H9 (cell line): ENCODE results near the gene ZNF792. TPM values are rescaled to one million over a fixed set of nuclear protein-coding genes. Genes with fewer than 3 reads are reported as not detected.

Source experiments
- DNase-seq: peaks from one replicate; pipeline ENCODE4 v3.0.0-alpha.2; 2017
- H2AFZ ChIP-seq: one replicate; pipeline ENCODE4 v1.6.1; 2013; ENCODE audit warnings: mild to moderate bottlenecking, low read length, control low read depth, moderate library complexity
- H2AK5ac ChIP-seq: 2 replicates; pipeline ENCODE4 v1.6.1; 2013; ENCODE audit warnings: low read length, control low read depth, mixed read lengths; ENCODE audit not compliant: insufficient read length
- H2BK120ac ChIP-seq: one replicate; pipeline ENCODE4 v1.6.1; 2013; ENCODE audit warnings: low read depth, mild to moderate bottlenecking, low read length, control low read depth, inconsistent platforms; ENCODE audit not compliant: poor library complexity, severe bottlenecking
- H2BK12ac ChIP-seq: 2 replicates; pipeline ENCODE4 v1.6.1; 2013; ENCODE audit warnings: low read length, control low read depth, mixed read lengths, low read depth; ENCODE audit not compliant: insufficient read length
- H2BK15ac ChIP-seq: 2 replicates; pipeline ENCODE4 v1.6.1; 2013; ENCODE audit warnings: low read depth, low read length, control low read depth
- H2BK20ac ChIP-seq: one replicate; pipeline ENCODE4 v1.6.1; 2013; ENCODE audit warnings: low read depth, mild to moderate bottlenecking, low read length, control low read depth, inconsistent platforms; ENCODE audit not compliant: poor library complexity, severe bottlenecking
- H2BK5ac ChIP-seq: 2 replicates; pipeline ENCODE4 v1.6.1; 2013; ENCODE audit warnings: low read length, control low read depth, mixed read lengths; ENCODE audit not compliant: insufficient read length
- H3K14ac ChIP-seq: 2 replicates; pipeline ENCODE4 v1.6.1; 2013; ENCODE audit warnings: low read length, control low read depth; ENCODE audit not compliant: insufficient read depth
- H3K18ac ChIP-seq: 2 replicates; pipeline ENCODE4 v1.6.1; 2013; ENCODE audit warnings: low read depth, mild to moderate bottlenecking, mixed read lengths, low read length, control low read depth; ENCODE audit not compliant: insufficient read length
- H3K23ac ChIP-seq: 2 replicates; pipeline ENCODE4 v1.6.1; 2013; ENCODE audit warnings: low read length, control low read depth, mixed read lengths, low read depth; ENCODE audit not compliant: insufficient read length
- H3K23me2 ChIP-seq: 2 replicates; pipeline ENCODE4 v1.6.1; 2013; ENCODE audit warnings: low read depth, mild to moderate bottlenecking, mixed read lengths, low read length, control low read depth; ENCODE audit not compliant: insufficient read length, poor library complexity, severe bottlenecking
- H3K27ac ChIP-seq: 2 replicates; pipeline ENCODE4 v1.5.1; 2013; ENCODE audit warnings: low read length, control low read depth, mixed read lengths, low read depth; ENCODE audit not compliant: insufficient read length
- H3K27me3 ChIP-seq: 2 replicates; pipeline ENCODE4 v1.6.1; 2013; ENCODE audit warnings: low read length, control low read depth, inconsistent platforms; ENCODE audit not compliant: insufficient read depth
- H3K4ac ChIP-seq: 2 replicates; pipeline ENCODE4 v1.6.1; 2013; ENCODE audit warnings: low read depth, mild to moderate bottlenecking, control low read depth, inconsistent platforms, low read length, moderate library complexity
- H3K4me1 ChIP-seq: 2 replicates; pipeline ENCODE4 v1.6.1; 2013; ENCODE audit warnings: low read length, control low read depth, inconsistent platforms; ENCODE audit not compliant: insufficient read depth
- H3K4me2 ChIP-seq: 2 replicates; pipeline ENCODE4 v1.6.1; 2013; ENCODE audit warnings: low read length, control low read depth, mixed read lengths; ENCODE audit not compliant: insufficient read length, insufficient read depth
- H3K56ac ChIP-seq: 2 replicates; pipeline ENCODE4 v1.6.1; 2013; ENCODE audit warnings: low read depth, mild to moderate bottlenecking, mixed read lengths, low read length, control low read depth; ENCODE audit not compliant: insufficient read length
- H3K79me1 ChIP-seq: 2 replicates; pipeline ENCODE4 v1.6.1; 2013; ENCODE audit warnings: low read depth, mild to moderate bottlenecking, moderate library complexity, low read length, control low read depth, inconsistent platforms; ENCODE audit not compliant: insufficient read depth, poor library complexity, severe bottlenecking
- H3K79me2 ChIP-seq: 2 replicates; pipeline ENCODE4 v1.6.1; 2013; ENCODE audit warnings: low read length, control low read depth, inconsistent platforms; ENCODE audit not compliant: insufficient read depth
- H3K9ac ChIP-seq: 2 replicates; pipeline ENCODE4 v1.6.1; 2013; ENCODE audit warnings: low read length, control low read depth, mixed read lengths; ENCODE audit not compliant: insufficient read length; ENCODE audit errors: extremely low read depth
- H3K9me3 ChIP-seq: one replicate; pipeline ENCODE4 v1.6.1; 2013; ENCODE audit warnings: low read depth, low read length, inconsistent platforms; ENCODE audit not compliant: control insufficient read depth
- H3T11ph ChIP-seq: one replicate; pipeline ENCODE4 v1.6.1; 2013; ENCODE audit warnings: mild to moderate bottlenecking, low read length, control low read depth, inconsistent platforms
- H4K20me1 ChIP-seq: one replicate; pipeline ENCODE4 v1.6.1; 2013; ENCODE audit not compliant: control insufficient read depth, insufficient read length, insufficient read depth
- H4K5ac ChIP-seq: 2 replicates; pipeline ENCODE4 v1.6.1; 2013; ENCODE audit warnings: low read depth, mild to moderate bottlenecking, mixed read lengths, low read length, control low read depth; ENCODE audit not compliant: insufficient read length
- H4K8ac ChIP-seq: replicated peaks from 2 replicates; pipeline ENCODE4 v1.6.1; 2013; ENCODE audit warnings: low read length, control low read depth, mixed read lengths, low read depth; ENCODE audit not compliant: insufficient read length
- H4K91ac ChIP-seq: 2 replicates; pipeline ENCODE4 v1.6.1; 2013; ENCODE audit warnings: low read depth, mild to moderate bottlenecking, moderate library complexity, mixed read lengths, low read length, control low read depth; ENCODE audit not compliant: insufficient read length
- H3K27ac Mint-ChIP-seq, 3 experiments: 2 replicates in 2 of 3; 3 replicates in 1 of 3; pipeline ENCODE4 v1.8.0; 2020 to 2021; ENCODE audit warnings: mixed read lengths in 3 of 3, mild to moderate bottlenecking in 1 of 3, moderate library complexity in 1 of 3
- H3K27me3 Mint-ChIP-seq: 2 replicates; pipeline ENCODE4 v1.8.0; 2021; ENCODE audit warnings: low read depth, mild to moderate bottlenecking, moderate library complexity, mixed read lengths
- H3K36me3 Mint-ChIP-seq, 3 experiments: 2 replicates in 2 of 3; 3 replicates in 1 of 3; pipeline ENCODE4 v1.8.0; 2020 to 2021; ENCODE audit warnings: low read depth in 3 of 3, mixed read lengths in 3 of 3; ENCODE audit not compliant: insufficient read depth in 1 of 3
- H3K4me1 Mint-ChIP-seq, 2 experiments: 2 replicates each; pipeline ENCODE4 v1.8.0; 2020; ENCODE audit warnings: mixed read lengths in 2 of 2
- H3K4me3 Mint-ChIP-seq, 2 experiments: 2 replicates in 1 of 2; 3 replicates in 1 of 2; pipeline ENCODE4 v1.8.0; 2020 to 2021; ENCODE audit warnings: mild to moderate bottlenecking in 2 of 2, mixed read lengths in 2 of 2, moderate library complexity in 1 of 2
- H3K9me3 Mint-ChIP-seq, 2 experiments: 2 replicates in 1 of 2; 3 replicates in 1 of 2; pipeline ENCODE4 v1.8.0; 2020; ENCODE audit warnings: mild to moderate bottlenecking in 2 of 2, mixed read lengths in 2 of 2, moderate library complexity in 1 of 2
- WGBS: extraction: QIAGEN DNeasy Blood & Tissue Kit; methylation state at CpG from one replicate; pipeline ENCODE4 v1.1.7; 2013; ENCODE audit warnings: missing lambda C conversion rate, low lambda C conversion rate, mixed read lengths; ENCODE audit not compliant: insufficient read length; ENCODE audit errors: extremely low coverage; 5-methylcytosine and 5-hydroxymethylcytosine counted together
- total RNA-seq: library from RNA; stranded (reverse); gene quantifications from 2 replicates; pipeline ENCODE4 v1.2.1, GENCODE V29; 2021
- TF ChIP-seq, protein P1 (sequence below): fragments of 200-600 bp; sonication (generic); conservative IDR thresholded peaks from 3 replicates; pipeline ENCODE4 v1.8.0; 2021; ENCODE audit warnings: antibody characterized with exemption, mild to moderate bottlenecking

The ZNF792 gene
- total RNA-seq, 1 experiment from 2014 or later = 8.3 TPM

DNA sequence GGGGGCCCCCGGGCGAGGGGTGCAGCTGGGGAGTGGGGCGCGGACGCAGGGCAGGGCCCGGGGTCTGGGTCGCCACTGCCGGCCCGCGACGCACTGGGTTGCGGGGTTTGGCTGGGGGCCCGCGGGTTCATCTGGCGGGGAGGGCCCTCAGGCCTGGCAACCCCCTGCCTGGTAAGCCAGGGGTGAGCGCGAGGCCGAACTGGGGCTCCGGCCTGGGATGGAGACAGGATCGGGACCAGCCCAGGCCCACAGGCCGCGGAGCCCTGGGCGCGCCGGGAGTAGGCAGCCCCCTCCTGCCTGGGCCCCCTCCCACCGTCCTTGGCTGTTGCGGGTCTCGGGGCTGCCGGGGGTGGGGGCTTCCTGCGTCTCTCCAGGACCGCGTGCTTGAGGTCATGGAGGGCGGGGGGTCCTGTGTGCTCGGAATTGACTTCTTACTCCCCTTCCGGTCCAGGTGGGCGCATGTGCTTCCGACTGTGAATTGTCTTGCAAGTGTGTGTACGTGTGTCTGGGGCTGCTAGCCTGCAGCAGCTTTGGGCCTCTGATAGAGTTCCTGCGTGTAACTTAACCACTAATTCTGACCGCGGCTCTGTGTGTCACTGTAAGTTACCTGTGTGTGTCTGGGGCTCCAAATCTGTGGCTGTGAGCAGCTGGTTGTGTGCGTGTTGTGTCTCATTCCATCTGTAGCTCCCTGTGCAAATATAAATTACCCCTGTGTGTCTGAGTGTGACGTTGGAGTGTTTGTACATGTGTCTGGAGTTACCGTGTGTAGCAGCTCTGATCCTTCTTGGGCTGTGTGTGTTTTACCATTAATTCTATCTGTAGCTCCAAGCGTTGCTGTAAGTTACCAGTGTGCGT lies 36.8 kb upstream of the ZNF792 start:
- peak overlapping the region; percentile 98 to 100 for H3K4me3 Mint-ChIP-seq
- TF ChIP-seq, protein P1, sequence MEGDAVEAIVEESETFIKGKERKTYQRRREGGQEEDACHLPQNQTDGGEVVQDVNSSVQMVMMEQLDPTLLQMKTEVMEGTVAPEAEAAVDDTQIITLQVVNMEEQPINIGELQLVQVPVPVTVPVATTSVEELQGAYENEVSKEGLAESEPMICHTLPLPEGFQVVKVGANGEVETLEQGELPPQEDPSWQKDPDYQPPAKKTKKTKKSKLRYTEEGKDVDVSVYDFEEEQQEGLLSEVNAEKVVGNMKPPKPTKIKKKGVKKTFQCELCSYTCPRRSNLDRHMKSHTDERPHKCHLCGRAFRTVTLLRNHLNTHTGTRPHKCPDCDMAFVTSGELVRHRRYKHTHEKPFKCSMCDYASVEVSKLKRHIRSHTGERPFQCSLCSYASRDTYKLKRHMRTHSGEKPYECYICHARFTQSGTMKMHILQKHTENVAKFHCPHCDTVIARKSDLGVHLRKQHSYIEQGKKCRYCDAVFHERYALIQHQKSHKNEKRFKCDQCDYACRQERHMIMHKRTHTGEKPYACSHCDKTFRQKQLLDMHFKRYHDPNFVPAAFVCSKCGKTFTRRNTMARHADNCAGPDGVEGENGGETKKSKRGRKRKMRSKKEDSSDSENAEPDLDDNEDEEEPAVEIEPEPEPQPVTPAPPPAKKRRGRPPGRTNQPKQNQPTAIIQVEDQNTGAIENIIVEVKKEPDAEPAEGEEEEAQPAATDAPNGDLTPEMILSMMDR = no peak

More for the DNA sequence above, 36.8 kb upstream of the ZNF792 start:
- peak overlapping the region; percentile 83 for H3K4me2 ChIP-seq
- Mint-ChIP-seq H3K36me3 (peaks cover 33 to 39% (median 36%) of the 10 kb centered on the region in 3 experiments), H3K27me3 (no peaks in the 10 kb centered on the region; the same call in 1 of the 2 replicates), H3K9me3 (peaks cover 0 to 2% of the 10 kb centered on the region in 2 experiments; a peak in 3 of 5 replicates), H3K27ac (peak overlapping the region; percentile 94 to 97 (median 96)), H3K4me1 (peaks cover 42 to 55% of the 10 kb centered on the region in 2 experiments)
- peak overlapping the region; percentile 91 for H3K14ac ChIP-seq
- no CpG with 5 or more reads among the region's 46 CpGs for WGBS
- no peaks in the 10 kb centered on the region for H4K20me1 ChIP-seq
- no peak overlapping the region for H3K27ac ChIP-seq
- H2BK12ac ChIP-seq = no peak overlapping the region
- no peak overlapping the region for H2BK5ac ChIP-seq
- H3K27me3 ChIP-seq = no peaks in the 10 kb centered on the region
- peak overlapping the region; percentile 66 for H3K9ac ChIP-seq
- H4K8ac ChIP-seq = no peak overlapping the region
- no peak overlapping the region for H4K5ac ChIP-seq
- H3K4me1 ChIP-seq = peaks cover 3% of the 10 kb centered on the region; the same call in 1 of the 2 replicates
- H3K9me3 ChIP-seq = no peaks in the 10 kb centered on the region
- no peak overlapping the region for H2BK15ac ChIP-seq
- H2AFZ ChIP-seq = no peak overlapping the region
- no peak overlapping the region for H3K56ac ChIP-seq
- no peak overlapping the region for H4K91ac ChIP-seq
- H2BK20ac ChIP-seq = no peak overlapping the region
- no peak overlapping the region for H2AK5ac ChIP-seq
- H3K79me1 ChIP-seq = peaks cover 3% of the 10 kb centered on the region
- H3K18ac ChIP-seq = no peak overlapping the region
- peaks cover 40% of the 10 kb centered on the region; the same call in 1 of the 2 replicates for H3K79me2 ChIP-seq
- peaks cover 21% of the 10 kb centered on the region for H3K23me2 ChIP-seq
- no peak overlapping the region for H2BK120ac ChIP-seq
- DNase-seq = peak; percentile 57
- H3K4ac ChIP-seq = no peak overlapping the region
- no peak overlapping the region for H3T11ph ChIP-seq
- H3K23ac ChIP-seq = no peak overlapping the region
